ENCODE results near the gene ZNF554.

DNA sequence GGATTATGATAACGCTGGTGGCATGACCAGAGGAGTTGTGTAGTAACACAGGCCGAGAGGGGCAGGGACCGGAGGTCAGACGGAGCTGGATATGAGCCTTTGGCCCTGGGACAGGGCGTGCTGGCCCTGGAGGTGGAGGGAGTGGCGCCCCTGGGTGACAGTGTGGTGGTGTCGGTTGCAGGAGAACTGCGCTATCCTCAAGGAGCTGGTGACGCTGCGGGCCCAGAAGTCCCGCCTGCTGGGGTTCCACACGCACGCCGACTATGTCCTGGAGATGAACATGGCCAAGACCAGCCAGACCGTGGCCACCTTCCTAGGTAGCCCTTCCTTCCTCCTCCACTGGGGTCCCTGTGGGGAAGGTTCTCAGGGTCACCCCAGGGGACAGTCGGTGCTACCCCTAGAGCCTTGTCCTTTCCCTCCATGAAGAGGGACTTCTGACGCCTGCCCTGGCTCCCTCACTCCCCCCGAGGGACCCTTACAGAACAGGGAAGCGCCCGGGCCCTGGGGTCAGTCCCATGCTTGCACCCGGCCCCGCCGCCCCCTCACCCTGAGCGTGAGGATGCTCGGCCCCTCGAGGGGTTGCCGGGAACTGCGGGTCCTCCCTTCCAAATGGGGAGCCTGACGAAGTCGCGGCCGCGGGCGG, 12.8 kb upstream of the ZNF554 start:
- TF ChIP-seq EZH2 (IDR thresholded peaks at IDR 0.05; ENCODE audit: low read depth): no peak
- TF ChIP-seq CTCF (conservative IDR thresholded peaks at IDR 0.05): no peak

All from PC-9 (cell line).